C4-2B (cell line): Measurements from ENCODE around the gene TSPEAR.

Experiments
- CTCF ChIP-seq: fragments of 450-650 bp; conservative IDR thresholded peaks from 2 replicates; pipeline ENCODE4 v1.5.1; 2017; ENCODE audit warnings: mild to moderate bottlenecking
- ZFX ChIP-seq: fragments of 450-650 bp; IDR thresholded peaks from 2 replicates; pipeline ENCODE4 v1.6.1; 2017

- TF ChIP-seq CTCF = no peak
- no peak for TF ChIP-seq ZFX
These were observed 190.0 kb downstream of the TSPEAR start for GRCh38 chr21:44521301-44521927.
